ENCODE data around the gene ANTXRL.
"Not testable (repeated sequence)": the region's sequence is repeated elsewhere in the genome, so short reads cannot be mapped to it uniquely, and the experiment has no call there.

The ANTXRL gene

DNA sequence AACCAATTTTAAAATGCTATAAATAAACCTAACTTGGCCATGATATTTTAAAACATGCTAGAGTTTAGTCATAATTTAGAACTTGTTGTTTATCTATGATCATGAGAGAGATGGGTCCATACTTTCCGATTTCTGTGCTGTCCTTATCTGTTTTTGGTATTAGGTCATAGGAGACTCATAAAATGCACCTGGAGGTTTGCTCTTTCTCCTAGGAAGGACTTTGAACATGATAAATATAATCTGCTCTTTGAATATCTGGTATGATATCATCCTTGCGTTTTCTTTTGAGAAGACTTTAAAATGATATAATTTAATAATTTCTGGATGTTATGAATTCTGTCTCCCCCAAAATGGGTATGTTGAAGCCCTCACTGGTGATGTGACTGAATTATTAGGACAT is 9.0 kb upstream of the ANTXRL start:
- DNase-seq = no peak

DNA sequence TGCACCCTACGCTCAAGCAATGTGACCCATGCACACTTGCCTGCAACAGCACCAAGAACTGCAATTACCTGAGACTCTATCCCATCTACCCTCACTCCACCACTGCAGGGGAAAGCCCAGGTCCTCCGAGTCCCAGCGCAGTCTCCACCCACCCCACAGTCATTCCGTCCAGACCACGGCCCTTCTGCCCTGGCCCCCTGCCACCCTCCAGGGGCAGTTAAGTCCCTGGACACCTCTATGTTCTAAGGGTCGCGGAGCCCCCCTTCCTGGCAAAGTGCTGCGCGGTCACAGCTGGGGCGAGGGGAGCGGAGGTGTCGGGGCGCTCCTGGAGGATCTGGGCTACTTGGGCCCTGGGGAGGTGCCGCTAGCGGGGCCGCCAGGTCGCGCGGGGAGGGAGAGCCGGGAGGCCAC is 4.4 kb upstream of the ANTXRL start:
- DNase-seq = not testable (repeated sequence)

DNA sequence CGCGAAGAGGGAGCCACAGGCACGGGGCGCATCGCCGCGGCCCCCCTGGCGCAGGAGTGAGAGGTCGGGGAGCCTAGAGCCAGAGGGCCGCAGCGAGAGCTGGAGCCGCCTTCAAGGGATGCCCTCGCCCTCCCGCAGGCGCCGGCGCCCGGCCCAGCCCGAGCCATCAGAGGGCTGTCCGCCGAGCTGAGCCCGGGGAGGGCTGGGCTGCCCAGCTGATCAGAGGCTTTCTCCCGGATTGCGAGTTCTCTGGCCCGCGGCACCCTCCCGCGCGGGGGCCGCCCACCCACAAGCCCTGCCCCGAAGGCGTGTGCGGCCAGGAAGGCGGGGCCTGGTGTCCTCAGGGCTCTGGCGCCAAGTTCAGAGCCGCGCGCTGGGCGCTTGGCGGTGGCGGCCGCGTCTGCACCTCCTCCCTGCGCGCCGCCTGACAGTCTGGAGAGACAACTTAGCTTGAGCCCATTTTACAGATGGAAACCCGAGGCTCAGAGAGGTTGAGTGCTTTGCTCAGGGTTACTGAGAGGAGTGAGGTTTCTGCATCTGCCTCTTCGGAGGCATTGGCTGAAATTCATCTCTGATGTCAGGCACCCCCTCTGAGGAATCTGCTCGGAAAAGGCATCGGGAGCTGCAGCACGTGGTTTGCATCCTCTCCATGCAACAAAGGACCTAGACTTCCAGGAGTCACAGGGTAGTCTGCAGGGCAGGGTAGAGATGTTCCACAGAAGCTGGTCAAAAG is 3.8 kb upstream of the ANTXRL start:
- no peak for DNase-seq

DNA sequence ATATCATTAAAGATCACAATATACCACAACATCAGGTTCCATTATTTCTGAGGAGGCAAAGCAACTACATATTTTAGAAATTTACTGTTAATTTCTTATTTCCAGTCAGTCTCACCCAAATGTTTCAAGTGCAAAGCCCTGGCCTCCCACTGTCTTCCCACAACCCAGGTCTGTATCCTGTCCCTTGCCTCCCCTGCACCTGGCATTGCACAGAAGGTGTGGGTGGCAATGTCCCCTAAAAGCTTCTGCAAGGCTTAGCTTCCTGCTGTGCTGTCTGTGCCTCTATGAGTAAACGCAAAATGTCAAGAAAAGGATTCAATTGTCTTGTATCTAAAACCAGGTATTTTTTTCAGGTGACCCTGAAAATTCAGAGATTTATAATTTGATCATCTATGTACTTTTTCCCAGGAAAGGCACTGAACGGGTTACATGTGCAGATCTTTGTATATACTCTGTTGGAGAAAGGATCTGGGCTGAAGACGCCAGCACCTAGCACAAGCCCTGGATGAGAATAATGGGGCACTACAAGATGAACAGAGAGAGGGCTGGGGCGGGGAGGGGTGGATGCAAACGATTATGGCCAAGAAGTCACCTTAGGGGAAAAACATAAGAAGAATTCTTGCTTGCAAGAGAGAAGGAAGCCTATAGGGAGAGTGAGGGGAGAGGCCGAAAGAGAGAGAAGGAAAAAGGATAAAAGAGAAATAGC is 3.1 kb upstream of the ANTXRL start:
- DNase-seq = no peak

DNA sequence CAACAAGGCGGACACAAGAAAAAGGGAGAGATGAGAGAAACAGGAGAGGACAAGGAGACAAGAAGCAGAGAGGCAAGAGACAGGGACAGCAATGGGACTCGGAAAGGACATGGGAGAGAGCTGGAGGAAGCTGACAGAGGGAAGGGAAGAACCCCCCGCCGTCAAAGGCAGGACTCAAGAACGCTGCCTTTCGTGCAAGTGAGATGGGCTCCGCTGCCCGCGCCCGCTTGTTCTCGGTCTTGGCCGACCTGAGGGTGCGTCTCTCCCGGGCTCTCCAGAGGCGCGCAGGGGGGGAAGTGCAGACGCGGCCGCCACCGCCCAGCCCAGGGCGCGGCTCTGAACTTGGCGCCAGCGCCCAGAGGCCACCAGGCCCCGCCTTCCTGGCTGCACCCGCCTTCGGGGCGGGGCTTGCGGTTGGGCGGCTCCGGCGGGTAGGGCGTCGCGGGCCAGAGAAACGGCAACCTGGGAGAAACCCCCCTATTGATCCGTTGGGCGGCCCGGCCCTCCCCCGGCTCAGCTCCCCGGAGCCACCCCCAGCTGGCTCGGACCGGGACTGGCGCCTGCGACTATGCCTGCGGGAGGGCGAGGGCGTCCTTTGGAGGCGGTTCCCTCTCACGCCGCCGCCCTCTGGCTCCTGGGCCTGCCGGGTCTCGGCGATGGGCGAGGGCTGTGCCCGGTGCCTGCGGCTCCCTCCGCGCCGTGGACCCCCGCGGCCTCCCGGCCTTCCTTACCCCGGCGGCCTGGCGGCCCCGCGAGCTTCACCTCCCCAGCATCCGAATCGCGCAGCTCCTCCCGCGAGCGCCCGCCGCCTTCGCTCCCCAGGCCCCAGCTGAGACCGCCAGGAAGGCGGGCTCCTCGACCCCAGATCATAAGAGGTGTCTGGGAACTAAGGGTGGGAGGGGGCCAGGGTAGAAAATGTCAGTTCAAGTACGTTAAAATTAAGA is 2.2 kb upstream of the ANTXRL start:
- peak; percentile 25 for DNase-seq

DNA sequence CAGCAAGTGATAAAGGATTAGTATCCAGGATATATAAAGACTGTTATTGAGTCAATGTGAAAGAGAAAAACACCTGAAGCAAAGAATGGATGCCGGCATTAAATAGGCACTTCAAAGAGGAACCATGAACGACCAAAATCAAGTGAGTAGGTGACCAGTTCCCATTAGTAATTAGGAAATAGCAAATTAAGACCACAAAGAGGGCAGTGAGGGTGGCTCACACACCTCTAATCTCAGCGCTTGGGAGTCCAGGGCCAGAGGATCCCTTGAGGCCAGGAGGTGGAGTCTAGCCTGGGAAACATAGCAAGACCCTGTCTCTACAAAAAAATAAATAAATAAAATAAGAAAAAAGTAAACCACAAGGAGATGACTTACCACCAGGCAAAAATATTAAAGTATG is 1.5 kb upstream of the ANTXRL start:
- DNase-seq = no peak

DNA sequence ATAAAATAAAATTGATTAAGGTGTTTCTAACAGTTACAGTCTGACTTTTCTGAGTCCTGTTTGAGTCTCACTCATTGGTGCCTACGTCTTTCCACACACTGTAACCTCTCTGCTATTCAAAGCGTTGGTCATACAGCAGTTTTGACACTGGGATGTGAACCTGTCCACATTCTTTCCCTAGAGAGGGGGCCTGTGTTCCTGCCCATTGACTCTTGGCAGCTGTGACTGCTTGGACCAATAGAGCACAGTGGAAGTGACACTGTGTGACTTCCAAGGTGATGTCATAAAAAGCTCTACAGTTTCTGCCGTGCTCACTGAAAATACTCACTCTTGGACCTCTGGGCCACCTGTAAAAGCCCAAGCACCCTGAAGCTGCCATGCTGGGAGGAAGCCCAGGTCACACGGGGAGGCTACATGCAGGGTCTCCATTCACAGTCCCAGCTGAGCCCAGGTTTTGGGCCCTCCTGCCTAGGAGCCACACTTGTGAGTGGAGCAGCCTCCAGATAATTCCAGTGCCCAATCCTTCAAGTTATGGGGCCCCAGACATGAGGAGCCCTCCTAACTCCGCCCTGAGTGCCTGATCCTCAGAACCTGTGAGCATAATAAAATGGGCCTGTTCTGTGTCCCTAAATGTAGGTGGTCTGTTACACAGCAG is 704 bp upstream of the ANTXRL start:
- no peak for DNase-seq

DNA sequence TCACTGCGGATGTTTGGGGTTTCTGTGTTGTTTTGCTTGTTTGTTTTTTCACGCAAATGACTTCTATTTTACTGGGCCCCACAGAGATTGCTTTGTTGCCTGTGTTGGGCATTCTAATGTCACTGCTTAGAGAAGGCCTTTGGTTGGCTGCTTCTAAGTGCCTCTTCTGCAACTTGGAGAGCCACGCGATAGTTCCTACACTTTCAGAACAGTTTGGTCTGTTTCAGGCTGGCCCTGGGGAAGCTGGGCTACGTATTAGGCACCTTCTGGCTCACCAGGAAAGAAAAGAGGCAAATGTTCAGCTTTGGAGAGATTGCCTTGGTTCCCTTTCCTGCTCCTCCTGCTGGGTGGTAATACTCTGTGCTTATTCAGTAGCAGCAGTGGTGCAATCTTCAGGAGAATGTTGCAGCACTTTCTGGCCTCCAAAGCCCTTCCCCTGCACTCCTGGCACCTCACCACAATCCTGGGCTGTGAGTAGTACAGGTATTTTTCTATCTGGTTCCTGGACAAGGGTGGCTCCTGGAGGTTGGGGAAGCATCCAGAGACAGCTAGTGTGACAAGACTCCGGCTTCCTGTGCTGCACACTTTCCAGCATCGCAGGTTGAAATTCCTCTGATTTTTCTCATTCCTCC is 1.2 kb downstream of the ANTXRL start:
- DNase-seq = no peak

DNA sequence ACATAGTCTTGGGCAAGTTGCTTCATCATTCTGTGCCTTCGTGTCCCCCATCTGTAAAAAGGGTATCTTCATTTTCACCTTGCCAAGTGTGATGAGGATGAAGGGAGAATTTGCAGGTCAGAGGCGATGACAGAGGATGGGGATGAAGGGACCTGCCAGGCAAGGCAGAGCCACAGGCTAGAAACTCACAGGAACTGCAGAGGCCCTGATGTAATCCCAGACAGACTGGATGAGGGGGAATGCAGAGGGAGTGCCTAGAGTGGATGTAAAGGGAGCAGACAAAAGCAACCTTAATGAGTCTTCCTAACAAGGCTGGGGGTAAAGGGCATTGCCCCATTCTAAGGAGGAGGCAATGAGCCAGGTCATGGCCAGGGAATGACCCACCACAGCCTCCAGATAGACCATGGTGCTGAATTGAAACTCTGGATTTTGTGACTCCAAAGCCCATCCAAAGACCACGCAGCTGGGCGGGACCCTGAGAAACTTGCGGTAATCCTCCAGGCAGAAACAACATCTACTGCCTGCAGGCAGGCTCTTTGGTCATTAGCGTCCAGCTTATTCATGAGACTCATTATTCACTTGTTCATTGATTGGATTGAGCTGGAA is 1.9 kb downstream of the ANTXRL start:
- DNase-seq = no peak

DNA sequence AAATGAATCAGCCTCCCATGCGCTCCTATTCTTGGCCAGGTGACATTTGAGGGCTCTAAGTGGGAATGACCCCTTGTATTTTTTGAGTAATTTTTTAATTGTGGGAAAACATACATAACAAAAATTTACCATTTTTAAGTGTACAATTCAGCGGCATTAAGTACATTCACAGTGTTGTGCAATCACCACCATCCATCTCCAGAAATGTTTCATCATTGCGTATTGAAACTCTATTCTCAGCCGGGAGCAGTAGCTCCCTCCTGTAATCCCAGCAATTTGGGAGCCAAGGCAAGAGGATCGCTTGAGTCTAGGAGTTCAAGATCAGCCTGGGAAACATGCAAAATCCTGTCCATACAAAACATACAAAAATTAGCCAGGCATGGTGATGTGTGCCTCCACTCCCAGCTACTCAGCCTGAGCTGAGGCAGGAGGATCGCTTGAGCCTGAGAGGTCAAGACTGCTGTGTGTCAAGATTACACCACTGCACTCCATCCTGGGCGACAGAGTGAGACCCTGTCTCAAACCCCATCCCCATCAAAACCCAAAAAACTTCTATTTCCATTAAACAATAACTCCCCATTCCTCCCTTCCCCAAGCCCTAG is 2.5 kb downstream of the ANTXRL start:
- DNase-seq = no peak

DNA sequence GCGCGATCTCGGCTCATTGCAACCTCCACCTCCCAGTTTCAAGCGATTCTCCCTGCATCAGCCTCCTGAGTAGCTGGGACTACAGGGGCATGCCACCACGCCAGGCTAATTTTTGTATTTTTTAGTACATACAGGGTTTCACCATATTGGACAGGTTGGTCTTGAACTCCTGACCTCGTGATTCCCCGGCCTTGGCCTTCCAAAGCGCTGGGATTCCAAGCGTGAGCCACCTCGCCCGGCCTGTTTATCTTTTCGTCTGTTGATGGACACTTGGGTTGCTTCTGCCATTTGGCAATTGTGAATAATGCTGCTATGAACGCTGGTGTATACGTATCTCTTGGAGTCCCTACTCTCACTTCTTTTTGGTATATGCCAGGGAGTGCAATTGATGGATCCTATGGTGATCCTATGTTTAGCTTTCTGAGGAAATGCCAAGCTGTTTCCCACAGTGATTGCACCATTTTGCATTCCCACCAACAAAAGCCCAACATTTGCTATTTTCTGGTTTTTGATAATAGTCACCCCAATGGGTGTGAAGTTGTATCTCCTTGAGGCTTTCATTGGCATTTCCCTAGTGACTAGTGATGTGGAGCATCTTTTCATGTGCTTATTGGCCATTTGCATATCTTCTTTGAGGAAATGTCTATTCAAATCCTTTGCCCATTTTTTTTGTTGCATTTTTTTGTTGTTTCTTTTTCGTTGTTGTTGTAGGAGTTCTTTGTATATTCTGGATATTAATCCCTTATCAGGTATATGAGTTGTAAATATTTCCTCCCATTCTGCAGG is 3.5 kb downstream of the ANTXRL start:
- no peak for DNase-seq

DNA sequence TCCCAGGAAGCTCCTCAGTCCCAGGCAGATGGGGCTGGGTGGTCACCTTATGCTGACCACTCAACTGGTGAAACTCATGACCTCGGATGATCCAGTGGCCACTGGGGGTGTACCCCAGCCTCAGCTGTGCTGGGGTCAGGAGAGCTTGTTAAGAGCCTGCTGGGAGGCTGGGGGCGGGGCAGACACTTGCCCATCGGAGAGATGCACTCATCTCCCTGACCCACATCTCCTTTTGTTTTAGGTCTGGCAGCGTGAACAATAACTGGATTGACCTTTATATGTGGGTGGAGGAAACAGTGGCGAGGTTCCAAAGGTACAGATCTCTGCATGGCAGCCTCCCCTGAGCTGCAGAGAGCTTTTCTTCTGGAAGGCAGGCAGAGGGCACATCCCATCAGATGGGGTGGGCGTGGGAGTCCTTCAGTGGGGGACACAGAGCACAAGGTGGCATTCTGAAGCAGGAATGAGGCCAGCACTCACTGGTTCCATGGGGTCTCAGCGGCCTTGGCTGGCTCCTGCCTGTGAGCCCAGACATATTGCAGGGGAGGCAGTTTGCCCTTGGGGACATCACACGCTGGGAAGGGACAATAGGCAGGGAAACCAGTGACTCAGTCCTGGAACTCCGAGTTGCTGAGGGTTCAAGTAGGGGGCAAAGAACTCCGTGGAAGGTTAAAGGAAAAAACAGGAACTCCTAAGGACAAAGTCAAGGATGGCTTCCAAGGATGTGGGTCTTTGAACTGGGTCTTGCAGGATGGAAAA is 5.2 kb downstream of the ANTXRL start:
- no peak for DNase-seq

DNA sequence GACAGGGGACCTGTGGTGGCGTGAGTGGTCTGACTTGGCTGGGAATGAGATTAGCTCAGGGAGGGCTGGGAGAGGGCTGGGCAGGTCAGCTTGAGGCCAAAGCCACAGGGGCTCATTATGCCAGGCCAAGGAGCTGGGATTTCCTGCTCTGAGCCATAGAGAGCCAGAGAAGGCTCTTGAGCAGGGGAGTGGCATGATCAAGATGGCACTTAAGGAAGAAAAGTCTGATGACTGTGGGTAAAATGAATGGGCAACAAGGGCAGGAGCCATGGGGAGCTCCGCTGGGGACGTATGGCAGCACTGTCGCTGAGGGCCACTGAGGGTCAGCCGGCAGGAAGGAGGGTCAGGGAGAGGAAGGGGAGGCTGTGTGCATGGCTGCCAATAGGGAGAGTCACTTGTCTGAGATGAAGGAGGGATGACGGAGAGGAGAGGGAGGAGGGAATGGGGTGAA is 5.8 kb downstream of the ANTXRL start:
- no peak for DNase-seq

DNA sequence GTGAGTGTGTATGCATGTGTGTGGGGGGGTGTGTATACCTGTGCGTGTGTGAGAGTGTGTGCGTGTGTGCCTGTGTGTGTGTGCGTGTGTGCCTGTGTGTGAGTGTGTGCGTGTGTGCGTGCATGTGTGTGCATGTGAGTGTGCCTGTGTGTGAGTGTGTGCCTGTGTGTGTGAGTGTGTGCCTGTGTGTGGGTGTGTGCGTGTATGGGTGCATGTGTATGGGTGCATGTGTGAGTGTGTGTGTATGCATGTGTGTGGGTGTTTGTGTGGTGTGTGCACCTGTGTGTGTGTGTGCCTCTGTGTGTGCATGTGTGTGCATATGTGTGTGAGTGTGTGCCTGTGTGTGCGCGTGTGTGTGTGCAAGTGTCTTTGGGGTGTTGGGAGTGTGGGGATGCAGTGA is 6.4 kb downstream of the ANTXRL start:
- DNase-seq = no peak

DNA sequence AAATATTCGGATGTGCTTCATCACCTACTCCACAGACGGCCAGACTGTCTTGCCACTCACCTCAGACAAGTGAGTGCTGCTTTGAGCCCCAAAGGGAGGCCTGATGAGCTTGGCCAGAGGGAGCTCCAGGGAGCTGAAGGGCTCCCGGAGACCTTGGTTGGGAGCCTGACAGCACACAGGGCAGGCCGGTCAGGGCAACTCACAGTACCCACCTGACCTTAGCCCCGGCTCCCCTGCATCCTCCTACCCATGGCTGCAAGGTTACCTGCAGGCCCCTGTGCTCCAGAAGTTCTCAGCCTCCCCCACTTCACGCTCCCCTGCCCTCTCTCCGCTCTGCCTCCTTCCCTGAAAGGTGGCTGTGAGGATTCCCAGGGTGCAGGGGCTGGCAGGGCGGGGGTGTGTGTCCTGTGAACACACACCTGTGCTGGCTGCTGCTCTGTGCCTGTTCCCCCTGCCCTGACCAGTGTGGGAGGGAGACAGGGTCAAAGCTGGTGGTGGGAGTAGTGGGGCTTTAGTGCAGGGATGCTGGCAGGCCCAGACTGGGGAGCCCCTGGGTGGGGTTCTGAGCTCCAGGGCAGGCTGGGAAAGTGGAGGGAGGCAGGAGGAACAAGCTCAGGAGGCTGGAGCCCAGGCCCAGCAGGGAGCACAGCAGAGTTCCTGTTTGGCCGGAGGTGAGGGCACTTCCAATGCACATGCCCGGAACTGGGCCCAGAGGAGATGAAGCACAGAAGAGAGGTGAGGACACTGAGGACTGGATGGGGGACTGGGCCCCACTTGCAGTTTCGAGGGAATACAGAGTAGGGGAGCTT is 7.2 kb downstream of the ANTXRL start:
- DNase-seq = no peak

DNA sequence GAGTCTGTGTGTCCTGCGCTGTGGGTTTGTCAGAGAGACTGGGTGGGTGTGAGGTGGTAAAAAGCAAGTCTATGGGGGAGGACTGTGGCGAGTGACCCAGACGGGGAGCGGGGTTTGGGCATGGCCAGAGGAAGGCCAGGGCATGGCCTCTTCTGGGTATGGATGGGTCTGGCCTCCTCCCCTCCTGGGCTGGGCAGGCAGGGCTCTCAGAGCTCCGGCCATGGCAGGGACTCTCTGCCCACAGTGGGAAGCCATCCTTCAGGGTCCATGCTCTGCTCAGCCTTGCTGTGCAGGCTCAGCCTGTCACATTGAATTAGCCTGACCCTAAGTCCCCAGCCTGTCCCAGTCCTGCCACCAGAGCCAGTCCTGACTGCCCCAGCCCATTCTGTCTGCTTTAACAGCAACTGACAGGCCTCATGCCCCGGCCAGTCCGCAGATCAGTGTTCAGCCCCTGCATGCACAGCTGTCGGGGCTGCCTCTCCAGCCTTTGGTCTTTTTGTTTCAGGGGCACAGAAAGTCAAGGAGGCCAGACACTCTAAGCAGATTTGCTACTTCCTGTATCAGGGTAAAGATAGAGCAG is 7.9 kb downstream of the ANTXRL start:
- DNase-seq = no peak

DNA sequence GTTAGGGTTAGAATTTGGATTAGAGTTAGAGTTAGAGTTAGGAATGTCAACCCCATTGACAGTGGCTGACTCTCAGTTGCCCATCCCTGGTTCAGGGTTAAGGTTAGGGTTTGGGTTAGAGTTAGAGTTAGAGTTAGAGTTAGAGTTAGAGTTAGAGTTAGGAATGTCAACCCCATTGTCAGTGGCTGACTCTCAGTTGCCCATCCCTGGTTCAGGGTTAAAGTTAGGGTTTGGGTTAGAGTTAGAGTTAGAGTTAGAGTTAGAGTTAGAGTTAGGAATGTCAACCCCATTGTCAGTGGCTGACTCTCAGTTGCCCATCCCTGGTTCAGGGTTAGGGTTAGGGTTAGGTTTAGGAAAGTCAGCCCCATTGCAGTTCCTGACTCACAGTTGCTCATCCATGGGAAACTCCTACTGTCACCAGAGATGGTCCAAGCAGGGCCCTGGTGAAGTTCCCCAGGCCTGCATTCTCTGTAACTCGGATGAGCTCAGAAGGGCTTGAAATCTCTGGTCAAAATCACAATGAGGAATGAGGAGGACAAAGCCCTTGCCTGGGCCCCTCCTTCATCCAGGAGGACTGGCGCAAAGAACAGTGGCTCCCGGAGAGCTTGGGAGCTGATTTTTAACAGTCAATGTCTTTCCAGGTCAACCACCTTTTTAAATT is 8.7 kb downstream of the ANTXRL start:
- not testable (repeated sequence) for DNase-seq

DNA sequence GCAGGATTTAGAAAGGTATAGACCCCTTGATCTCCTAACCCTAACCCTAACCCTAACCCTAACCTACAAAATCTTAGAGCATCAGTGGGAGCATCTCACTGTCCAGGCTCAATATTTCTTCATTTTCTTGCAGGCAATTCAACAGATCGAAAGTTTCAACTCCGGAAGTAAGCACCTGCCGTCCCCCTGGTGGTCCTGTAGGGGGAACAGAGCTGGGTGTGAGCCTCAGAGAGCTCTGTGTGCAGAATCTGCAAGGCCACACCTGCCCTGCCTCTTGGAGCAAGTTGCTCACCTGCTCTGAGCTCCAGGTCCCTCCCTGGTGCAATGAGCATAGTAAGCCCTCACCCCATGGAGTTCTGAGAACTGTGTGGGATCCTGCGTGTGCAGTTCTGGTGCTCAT is 9.3 kb downstream of the ANTXRL start:
- DNase-seq = not testable (repeated sequence)

Data from NCI-H1417 treated with DMSO at 0.1 percent for 48 hours (cell line).